K562 (cell line): ENCODE data around the gene CTTNBP2. TPM values are rescaled to one million over a fixed set of nuclear protein-coding genes. Genes with fewer than 3 reads are reported as not detected.

Experiments used
- ATAC-seq: fragments of 200-7000 bp; cut with Tn5 transposase; 3 replicates; pipeline ENCODE4 v1.9.1; 2020; ENCODE audit warnings: moderate library complexity
- BruUV-seq: library from RNA; stranded (reverse); fragments of 400-500 nt; replicated peaks from 2 replicates; lab custom pipeline; 2021; lab: Mats Ljungman, UMichigan
- CTCF ChIA-PET: fragments of 300-600 bp; formaldehyde crosslinking; extraction: SDS; loops from one replicate; lab custom pipeline; 2021; ENCODE audit warnings: low intra/inter-chr PET ratio; lab: Yijun Ruan, JAX
- POLR2A ChIA-PET: fragments of 300-600, 350-650 bp; sonication (Branson Sonifier 250); formaldehyde crosslinking; extraction: SDS; loops from one replicate; lab custom pipeline; 2021; ENCODE audit warnings: antibody characterized with exemption, inconsistent platforms; lab: Yijun Ruan, JAX
- DNase-seq, 4 experiments: peaks; one replicate each; pipeline versions ENCODE4 v3.0.0 to v3.0.0-alpha.2; 2011 to 2018; ENCODE audit warnings: low spot score in 3 of 4, mixed read lengths in 3 of 4; ENCODE audit errors: extremely low read depth in 1 of 4
- FAIRE-seq: peaks from 2 replicates; lab custom pipeline; 2011; peaks lifted over from hg19 to GRCh38; lab: Jason Lieb, UNC
- H2AFZ ChIP-seq: 2 replicates; pipeline ENCODE4 v1.6.0; 2011; ENCODE audit warnings: low read depth, low read length, control low read depth, inconsistent platforms
- H3K27ac ChIP-seq: fragments of 200-600 bp; 3 replicates; pipeline ENCODE4 v1.8.0; 2011; ENCODE audit warnings: low read depth, mild to moderate bottlenecking, control low read depth, inconsistent platforms, low read length, moderate library complexity, mixed read lengths; ENCODE audit errors: extremely low read depth
- H3K27me3 ChIP-seq, 2 experiments: fragments of 300-600 bp in 1 of 2; 2 replicates in 1 of 2; 3 replicates in 1 of 2; pipeline versions ENCODE4 v1.6.0 to v1.8.0; 2011; ENCODE audit warnings: inconsistent platforms in 2 of 2, low read length in 2 of 2, mild to moderate bottlenecking in 1 of 2, mixed read lengths in 1 of 2, moderate library complexity in 1 of 2; ENCODE audit not compliant: control insufficient read depth in 2 of 2, insufficient read depth in 2 of 2
- H3K36me3 ChIP-seq: fragments of 300-600 bp; 3 replicates; pipeline ENCODE4 v1.8.0; 2011; ENCODE audit warnings: mild to moderate bottlenecking, low read length, inconsistent platforms; ENCODE audit not compliant: control insufficient read depth, insufficient read depth
- H3K4me1 ChIP-seq, 2 experiments: fragments of 200-600 bp in 1 of 2; replicated peaks in 1 of 2; 2 replicates in 1 of 2; 3 replicates in 1 of 2; pipeline versions ENCODE4 v1.5.1 to v1.8.0; 2011; ENCODE audit warnings: inconsistent platforms in 2 of 2, low read length in 2 of 2, mild to moderate bottlenecking in 1 of 2, mixed read lengths in 1 of 2, moderate library complexity in 1 of 2; ENCODE audit not compliant: control insufficient read depth in 2 of 2, insufficient read depth in 2 of 2
- H3K4me2 ChIP-seq: 2 replicates; pipeline ENCODE4 v1.6.1; 2011; ENCODE audit warnings: low read length, control low read depth, inconsistent platforms, mixed read lengths; ENCODE audit not compliant: insufficient read depth
- H3K4me3 ChIP-seq: fragments of 200-600 bp; sonication (generic), shearing (Covaris generic); 2 replicates; pipeline ENCODE4 v1.5.1; 2016; ENCODE audit warnings: control low read depth, inconsistent platforms
- H3K79me2 ChIP-seq: fragments of 200-600 bp; 3 replicates; pipeline ENCODE4 v1.8.0; 2011; ENCODE audit warnings: low read length, inconsistent platforms; ENCODE audit not compliant: control insufficient read depth, insufficient read depth
- H3K9ac ChIP-seq, 2 experiments: 2 replicates each; pipeline versions ENCODE4 v1.6.0 to v1.6.1; 2011; ENCODE audit warnings: low read depth in 2 of 2, low read length in 2 of 2, control low read depth in 1 of 2, inconsistent platforms in 1 of 2, mild to moderate bottlenecking in 1 of 2, mixed read lengths in 1 of 2; ENCODE audit not compliant: insufficient read depth in 1 of 2
- H3K9me1 ChIP-seq: one replicate; pipeline ENCODE4 v1.6.0; 2011; ENCODE audit warnings: inconsistent platforms, mild to moderate bottlenecking, low read length, moderate library complexity; ENCODE audit not compliant: control insufficient read depth, insufficient read depth
- H3K9me3 ChIP-seq: replicated peaks from 2 replicates; pipeline ENCODE4 v1.5.1; 2011; ENCODE audit warnings: low read depth, low read length, inconsistent platforms; ENCODE audit not compliant: control insufficient read depth, insufficient read depth
- H4K20me1 ChIP-seq: replicated peaks from 2 replicates; pipeline ENCODE4 v1.6.1; 2011; ENCODE audit warnings: low read length, inconsistent platforms, mixed read lengths; ENCODE audit not compliant: control insufficient read depth, insufficient read depth
- CC2D1A ChIP-seq: fragments of 450-650 bp; IDR thresholded peaks from 2 replicates; pipeline ENCODE4 v1.6.1; 2017; ENCODE audit warnings: mild to moderate bottlenecking
- DDX20 ChIP-seq: fragments of 450-650 bp; IDR thresholded peaks from 2 replicates; pipeline ENCODE4 v1.6.1; 2016; ENCODE audit warnings: missing genetic modification characterization, low read depth, mild to moderate bottlenecking, missing compliant biosample characterization, moderate library complexity
- HLTF ChIP-seq: fragments of 450-650 bp; IDR thresholded peaks from 2 replicates; pipeline ENCODE4 v1.6.1; 2016
- KDM4B ChIP-seq, 2 experiments: fragments of 450-650 bp in 1 of 2; sonication (generic) in 1 of 2; IDR thresholded peaks; 2 replicates each; pipeline ENCODE4 v1.6.1; 2016 to 2017; ENCODE audit warnings: borderline replicate concordance in 2 of 2, antibody characterized with exemption in 1 of 2, low read depth in 1 of 2, mild to moderate bottlenecking in 1 of 2
- MXI1 ChIP-seq: IDR thresholded peaks from 2 replicates; pipeline ENCODE4 v1.6.1; 2011; ENCODE audit warnings: low read depth, mild to moderate bottlenecking, improper control_type of control experiment, low read length
- NKRF ChIP-seq: fragments of 450-650 bp; IDR thresholded peaks from 2 replicates; pipeline ENCODE4 v1.6.1; 2016; ENCODE audit warnings: borderline replicate concordance
- NR2F6 ChIP-seq: fragments of 450-650 bp; formaldehyde crosslinking; IDR thresholded peaks from 2 replicates; pipeline ENCODE4 v1.4.0; 2020; ENCODE audit warnings: mild to moderate bottlenecking
- PHB ChIP-seq: fragments of 250-450 bp; sonication (Bioruptor Pico); IDR thresholded peaks from 2 replicates; pipeline ENCODE4 v1.5.0; 2021
- SMAD2 ChIP-seq: fragments of 150-350 bp; IDR thresholded peaks from 2 replicates; pipeline ENCODE4 v1.6.1; 2014; ENCODE audit warnings: low read depth, mild to moderate bottlenecking, low read length
- ZFP91 ChIP-seq: sonication (generic); formaldehyde crosslinking; IDR thresholded peaks from 2 replicates; pipeline ENCODE4 v1.8.0; 2022; ENCODE audit warnings: mild to moderate bottlenecking, missing genetic modification reagents
- ZNF134 ChIP-seq: fragments of 250-450 bp; sonication (Bioruptor Pico); conservative IDR thresholded peaks from 2 replicates; pipeline ENCODE4 v1.4.0; 2020
- ZNF740 ChIP-seq, 3 experiments: fragments of 200-800 bp in 1 of 3; sonication (Bioruptor generic) in 1 of 3; sonication (generic) in 1 of 3; formaldehyde crosslinking in 1 of 3; IDR thresholded peaks; 2 replicates each; pipeline versions ENCODE4 v1.6.1 to v1.8.0; 2016 to 2022; ENCODE audit warnings: mild to moderate bottlenecking in 2 of 3, missing compliant biosample characterization in 2 of 3, missing genetic modification characterization in 2 of 3, missing genetic modification reagents in 1 of 3
- WGBS: fragments of 100-300 bp; shearing (Covaris generic); methylation state at CpG from one replicate; pipeline ENCODE4 v1.1.6; 2016; ENCODE audit warnings: low coverage, mixed read lengths; ENCODE audit not compliant: insufficient coverage; ENCODE audit errors: missing lambda C conversion rate; 5-methylcytosine and 5-hydroxymethylcytosine counted together
- in situ Hi-C: fragments of 300-500 bp; cut with MboI; formaldehyde crosslinking; loops from 4 replicates; pipeline ENCODE4 v1.15.0; 2018; ENCODE audit warnings: inconsistent platforms, mixed read lengths
- intact Hi-C: fragments of 100-400 bp; cut with micrococcal nuclease; formaldehyde crosslinking; loops from 2 replicates; pipeline ENCODE4 v1.14.2; 2022
- polyA plus RNA-seq, 8 experiments: library from polyadenylated mRNA; depleted of rRNA in 4 of 8; stranded (reverse) in 5 of 8; unstranded in 3 of 8; fragments of >200 nt; fragmentation: Nextera tagmentation in 2 of 8; fragmentation: Illumina TruSeq in 1 of 8; extraction: Ambion mirVana in 2 of 8; extraction: Trizol in 1 of 8; gene quantifications; 2 replicates each; pipeline versions ENCODE4 v1.2.1 to v1.2.3, GENCODE V29; 2011 to 2014; ENCODE audit warnings: inconsistent platforms in 1 of 8, missing spikeins in 1 of 8
- total RNA-seq, 7 experiments: library from RNA; depleted of rRNA in 6 of 7; stranded (reverse); fragments of >200 nt in 6 of 7; fragmentation: Illumina TruSeq in 2 of 7; extraction: Trizol in 2 of 7; gene quantifications; 2 replicates each; pipeline versions ENCODE4 v1.2.1 to v1.2.3, GENCODE V29; 2011 to 2021; ENCODE audit warnings: low replicate concordance in 1 of 7

The CTTNBP2 gene
- total and polyA plus RNA-seq, 9 of the 15 experiments (the other 6 are each of a cell fraction or from before 2014, with no cell fraction given) = 0.05 TPM; not detected in 8

GRCh38 chr7:117683430-117684175 lies 189.6 kb downstream of the CTTNBP2 start:
- no peak for FAIRE-seq
- no TSS peak for BruUV-seq
- H4K20me1 ChIP-seq = no peaks in the 10 kb centered on the region

More at GRCh38 chr7:117683430-117684175, 189.6 kb downstream of the CTTNBP2 start:
- no peak overlapping the region for H3K9ac ChIP-seq
- in situ Hi-C loops = no loop called here
- no peak for DNase-seq
- no peaks in the 10 kb centered on the region for H3K79me2 ChIP-seq
- no peaks in the 10 kb centered on the region for H3K9me3 ChIP-seq
- H3K4me3 ChIP-seq = no peak overlapping the region
- H3K27ac ChIP-seq = no peak overlapping the region
- WGBS = under 1% methylated on average over 8 of the region's 8 CpGs
- H3K36me3 ChIP-seq = no peaks in the 10 kb centered on the region
- no peak for ATAC-seq
- TF ChIP-seq MXI1 = no peak
- no peak for TF ChIP-seq DDX20 (tag)
- TF ChIP-seq SMAD2 = no peak
- TF ChIP-seq NR2F6 (CRISPR knock-in tag) = no peak
- no peak for TF ChIP-seq ZFP91
- TF ChIP-seq ZNF740 (CRISPR knock-in tag; IDR thresholded peaks at IDR 0.05) = no peak
- TF ChIP-seq ZNF740 (tag; IDR thresholded peaks at IDR 0.05) = no peak
- no peak for TF ChIP-seq HLTF
- no peak for TF ChIP-seq PHB (CRISPR knock-in tag)
- no peak for TF ChIP-seq NKRF
- TF ChIP-seq KDM4B (IDR thresholded peaks at IDR 0.05; ENCODE audit: borderline replicate concordance in 2 of 2, low read depth in 1 of 2) = no peak
- no peak for TF ChIP-seq ZNF134
- TF ChIP-seq CC2D1A = no peak
- CTCF ChIA-PET = interaction anchor here (0.5 kb wide), 1 partner anchor 536 kb away, joined by 4 read pairs; no protein-coding TSS in a partner anchor
- no peak overlapping the region for H3K4me2 ChIP-seq
- H3K27me3 ChIP-seq = no peaks in the 10 kb centered on the region; a peak in 2 of 5 replicates
- intact Hi-C loops = no loop called here
- H2AFZ ChIP-seq = no peak overlapping the region
- no peaks in the 10 kb centered on the region for H3K9me1 ChIP-seq
- POLR2A ChIA-PET = no interaction called here
- H3K4me1 ChIP-seq = no peaks in the 10 kb centered on the region
